ENCODE measurements around the gene BPGM.
A peak's percentile ranks its signal among the peaks of the same experiment; 100 is the strongest.
"Not testable (repeated sequence)": the region's sequence is repeated elsewhere in the genome, so short reads cannot be mapped to it uniquely, and the experiment has no call there.

Gene BPGM

GRCh38 chr7:134632937-134633540 lies 13.6 kb upstream of the BPGM start:
- peak; percentile 37 for DNase-seq

- no peak for DNase-seq
These were observed 10.6 kb upstream of the BPGM start for GRCh38 chr7:134636008-134636449.

- no peak for DNase-seq
These were observed 9.2 kb upstream of the BPGM start for GRCh38 chr7:134637441-134637840.

GRCh38 chr7:134637934-134638719 lies 8.5 kb upstream of the BPGM start:
- no peak for DNase-seq

- DNase-seq = no peak
These were observed 7.6 kb upstream of the BPGM start for GRCh38 chr7:134639061-134639460.

- no peak for DNase-seq
These were observed 6.9 kb upstream of the BPGM start for GRCh38 chr7:134639683-134640279.

GRCh38 chr7:134640842-134641715 lies 5.6 kb upstream of the BPGM start:
- no peak for DNase-seq

- DNase-seq = not testable (repeated sequence)
These were observed 4.7 kb upstream of the BPGM start for GRCh38 chr7:134641981-134642380.

- no peak for DNase-seq
These were observed 3.5 kb upstream of the BPGM start for GRCh38 chr7:134643131-134643530.

GRCh38 chr7:134645478-134645877 lies 1.2 kb upstream of the BPGM start:
- no peak for DNase-seq

- DNase-seq = no peak
These were observed 718 bp upstream of the BPGM start for GRCh38 chr7:134645935-134646334.

- DNase-seq = no peak
These were observed 1.8 kb downstream of the BPGM start for GRCh38 chr7:134648456-134648855.

- no peak for DNase-seq
These were observed 2.6 kb downstream of the BPGM start for GRCh38 chr7:134649226-134649775.

- DNase-seq = no peak
These were observed 5.3 kb downstream of the BPGM start for GRCh38 chr7:134651991-134652390.

- DNase-seq = no peak
These were observed 7.6 kb downstream of the BPGM start for GRCh38 chr7:134654104-134654775.

- no peak for DNase-seq
These were observed 10.9 kb downstream of the BPGM start for GRCh38 chr7:134657526-134657925.

GRCh38 chr7:134660242-134660785 lies 13.7 kb downstream of the BPGM start:
- DNase-seq = no peak

GRCh38 chr7:134660961-134661376 lies 14.3 kb downstream of the BPGM start:
- no peak for DNase-seq

- no peak for DNase-seq
These were observed 15.7 kb downstream of the BPGM start for GRCh38 chr7:134662166-134662870.

- DNase-seq = no peak
These were observed 16.2 kb downstream of the BPGM start for GRCh38 chr7:134662871-134663205.

- DNase-seq = not testable (repeated sequence)
These were observed 18.4 kb downstream of the BPGM start for GRCh38 chr7:134665045-134665444.

Data from activated gamma-delta T cell treated with Interleukin-2 at 50 U/mL for 16 hours (primary cell).